ENCODE results near the gene POMT2.

The POMT2 gene

GRCh38 chr14:77266336-77266735 is 54.3 kb downstream of the POMT2 start:
- DNase-seq (ENCODE audit: low read depth in 2 of 2): no peak

- no peak for DNase-seq (ENCODE audit: low read depth in 2 of 2)
Measured at GRCh38 chr14:77265561-77266335, 54.9 kb downstream of the POMT2 start.

- DNase-seq (ENCODE audit: low read depth in 2 of 2): no peak
Measured at GRCh38 chr14:77265187-77265515, 55.5 kb downstream of the POMT2 start.

GRCh38 chr14:77264466-77265186 is 56.1 kb downstream of the POMT2 start:
- no peak for DNase-seq (ENCODE audit: low read depth in 2 of 2)

GRCh38 chr14:77260631-77261030 is 60.1 kb downstream of the POMT2 start:
- no peak for DNase-seq (ENCODE audit: low read depth in 2 of 2)

- DNase-seq (ENCODE audit: low read depth in 2 of 2): no peak
Measured at GRCh38 chr14:77260199-77260598, 60.5 kb downstream of the POMT2 start.

GRCh38 chr14:77259025-77259715 is 61.5 kb downstream of the POMT2 start:
- DNase-seq (ENCODE audit: low read depth in 2 of 2): no peak

GRCh38 chr14:77258566-77258965 is 62.1 kb downstream of the POMT2 start:
- DNase-seq (ENCODE audit: low read depth in 2 of 2): no peak

GRCh38 chr14:77257700-77258099 is 63.0 kb downstream of the POMT2 start:
- DNase-seq (ENCODE audit: low read depth in 2 of 2): no peak

- DNase-seq (ENCODE audit: low read depth in 2 of 2): no peak
Measured at GRCh38 chr14:77256694-77257093, 64.0 kb downstream of the POMT2 start.

- DNase-seq (ENCODE audit: low read depth in 2 of 2): no peak
Measured at GRCh38 chr14:77253333-77254190, 67.1 kb downstream of the POMT2 start.

- DNase-seq (ENCODE audit: low read depth in 2 of 2): no peak
Measured at GRCh38 chr14:77251870-77252269, 68.8 kb downstream of the POMT2 start.

GRCh38 chr14:77250927-77251326 is 69.8 kb downstream of the POMT2 start:
- no peak for DNase-seq (ENCODE audit: low read depth in 2 of 2)

- no peak for DNase-seq (ENCODE audit: low read depth in 2 of 2)
Measured at GRCh38 chr14:77249286-77249685, 71.4 kb downstream of the POMT2 start.

GRCh38 chr14:77248666-77249065 is 72.0 kb downstream of the POMT2 start:
- DNase-seq (ENCODE audit: low read depth in 2 of 2): no peak

GRCh38 chr14:77246784-77247183 is 73.9 kb downstream of the POMT2 start:
- no peak for DNase-seq (ENCODE audit: low read depth in 2 of 2)

GRCh38 chr14:77245820-77246219 is 74.9 kb downstream of the POMT2 start:
- no peak for DNase-seq (ENCODE audit: low read depth in 2 of 2)

- no peak for DNase-seq (ENCODE audit: low read depth in 2 of 2)
Measured at GRCh38 chr14:77243853-77244252, 76.8 kb downstream of the POMT2 start.

GRCh38 chr14:77242752-77243151 is 77.9 kb downstream of the POMT2 start:
- no peak for DNase-seq (ENCODE audit: low read depth in 2 of 2)

- no peak for DNase-seq (ENCODE audit: low read depth in 2 of 2)
Measured at GRCh38 chr14:77241955-77242354, 78.7 kb downstream of the POMT2 start.

- no peak for DNase-seq (ENCODE audit: low read depth in 2 of 2)
Measured at GRCh38 chr14:77240336-77240915, 80.3 kb downstream of the POMT2 start.

- no peak for DNase-seq (ENCODE audit: low read depth in 2 of 2)
Measured at GRCh38 chr14:77239412-77239811, 81.3 kb downstream of the POMT2 start.

Data from stimulated activated CD8-positive, alpha-beta memory T cell treated with anti-CD3 and anti-CD28 coated beads, Interleukin-15, amount 100 ng/mL, for 48 hours (primary cell).